ENCODE results near the gene SERF2.
"Not testable (repeated sequence)": the region's sequence is repeated elsewhere in the genome, so short reads cannot be mapped to it uniquely, and the experiment has no call there.

The SERF2 gene

DNA sequence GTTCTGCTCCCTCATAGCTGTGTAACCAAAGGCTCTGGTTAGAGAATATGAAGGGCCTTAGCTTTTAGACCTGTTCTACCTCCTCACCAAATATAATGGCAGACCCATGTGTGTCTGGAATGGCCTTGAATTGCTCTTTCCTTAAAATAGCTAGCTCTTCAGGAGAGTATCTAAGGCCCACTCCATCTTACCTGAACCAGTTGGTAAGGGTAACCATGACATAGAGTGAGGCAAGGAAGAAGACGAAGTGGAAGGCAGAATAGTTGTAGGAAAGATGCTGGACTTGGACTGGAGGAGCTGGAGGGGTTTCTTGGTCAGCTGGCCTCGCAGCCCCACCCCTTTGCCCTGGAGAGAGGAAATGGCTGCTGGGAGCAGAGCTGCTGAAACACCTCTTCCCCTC, 3.1 kb downstream of the SERF2 start:
- no peak for DNase-seq (ENCODE audit: insufficient read length)
- no peak for FAIRE-seq
- TF ChIP-seq POLR2AphosphoS5 (IDR thresholded peaks at IDR 0.05; ENCODE audit: low read depth, low read length): no peak
- no peak for TF ChIP-seq POLR2A (IDR thresholded peaks at IDR 0.05; ENCODE audit: low read depth, low read length)
- no peak for TF ChIP-seq TAF1 (IDR thresholded peaks at IDR 0.05; ENCODE audit: borderline replicate concordance, low read depth, low read length)

- no peak for TF ChIP-seq POLR2A (IDR thresholded peaks at IDR 0.05; ENCODE audit: low read depth, low read length)
- FAIRE-seq: no peak
- no peak for DNase-seq (ENCODE audit: insufficient read length)
Observed at GRCh38 chr15:43795997-43796396, 3.9 kb downstream of the SERF2 start.

DNA sequence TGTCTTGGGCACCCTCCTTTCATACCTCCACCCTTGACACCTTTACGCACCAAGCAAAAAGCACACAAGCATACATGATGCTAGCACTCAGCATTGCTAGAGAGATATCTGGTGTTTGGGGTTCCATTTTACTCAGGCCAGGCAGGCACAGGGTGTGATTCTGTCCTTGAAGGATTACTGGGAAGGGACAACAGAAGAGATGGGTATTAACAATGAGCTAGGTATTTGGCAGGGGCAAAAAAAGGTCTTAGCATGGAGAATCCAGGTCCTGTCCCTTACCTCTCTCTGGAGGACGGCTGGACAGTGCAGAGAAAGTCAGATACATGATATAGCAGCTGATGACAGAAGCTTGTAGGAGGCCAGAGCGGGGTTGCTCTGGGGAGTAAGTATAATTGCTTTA, 4.4 kb downstream of the SERF2 start:
- TF ChIP-seq POLR2AphosphoS5 (IDR thresholded peaks at IDR 0.05; ENCODE audit: low read depth, low read length): no peak
- no peak for TF ChIP-seq POLR2A (IDR thresholded peaks at IDR 0.05; ENCODE audit: low read depth, low read length)
- no peak for TF ChIP-seq TAF1 (IDR thresholded peaks at IDR 0.05; ENCODE audit: borderline replicate concordance, low read depth, low read length)
- no peak for FAIRE-seq
- no peak for DNase-seq (ENCODE audit: insufficient read length)

DNA sequence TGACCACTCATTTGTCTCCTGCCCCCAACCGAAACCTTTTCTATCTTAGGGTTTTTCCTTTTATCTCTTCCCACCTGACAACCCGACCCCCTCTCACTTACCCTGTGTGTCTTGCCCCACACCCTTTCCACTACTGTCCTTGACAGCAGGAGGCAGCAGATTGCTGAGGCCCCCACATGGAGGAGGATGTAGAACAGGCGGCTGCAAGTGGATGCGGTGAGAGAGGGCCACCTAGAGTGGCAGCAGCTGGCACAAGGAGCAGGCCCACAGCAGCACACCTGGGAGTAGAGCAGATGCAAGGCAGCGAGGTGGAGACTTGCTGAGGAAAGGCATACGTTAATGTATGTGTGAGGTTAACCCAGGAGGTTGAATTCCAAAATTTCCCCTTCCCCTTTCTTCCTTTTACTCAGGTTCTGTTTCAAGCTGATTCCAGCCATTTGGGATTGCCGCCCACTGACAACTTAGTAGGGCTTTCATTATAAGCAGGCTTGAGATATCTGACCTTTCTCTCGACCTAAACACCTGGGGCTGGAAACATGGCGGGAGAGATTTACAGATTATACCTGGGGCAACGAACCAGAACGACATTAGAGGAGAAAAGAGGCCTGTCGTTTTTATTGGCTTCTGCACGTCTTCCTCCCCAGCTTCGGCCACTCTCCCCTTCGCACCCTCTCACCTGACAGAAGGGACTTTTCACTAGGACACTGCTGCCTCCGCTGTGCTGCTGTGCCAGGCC, 7.3 kb downstream of the SERF2 start:
- TF ChIP-seq POLR2A (IDR thresholded peaks at IDR 0.05; ENCODE audit: low read depth, low read length) (no peak; the same call in 1 of the 2 replicates), POLR2AphosphoS5 (IDR thresholded peaks at IDR 0.05; ENCODE audit: low read depth, low read length) (no peak), TAF1 (IDR thresholded peaks at IDR 0.05; ENCODE audit: borderline replicate concordance, low read depth, low read length) (no peak)
- peak; percentile 21 for FAIRE-seq
- no peak for DNase-seq (ENCODE audit: insufficient read length)

DNA sequence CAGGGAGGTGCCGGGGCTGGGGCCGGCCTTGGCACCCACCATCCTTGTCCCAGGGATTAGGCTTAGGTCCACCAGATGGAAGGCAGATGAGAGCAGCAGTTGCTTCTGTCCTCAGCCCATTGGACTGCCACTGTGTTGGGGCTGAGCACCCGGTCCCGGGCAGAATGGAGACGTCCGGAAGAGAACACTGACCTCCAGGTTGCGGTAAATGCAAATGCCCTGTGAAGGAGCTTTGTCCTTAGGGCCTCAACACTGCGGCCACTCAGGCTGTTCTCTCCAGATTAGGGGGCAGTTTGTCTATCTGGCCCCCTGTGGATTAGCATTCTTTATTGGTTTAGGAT, 7.8 kb downstream of the SERF2 start, which contains the start of gene SERINC4:
SERINC4 (minus strand) TSS at position 276 of the 341 bp plus-strand sequence; CDS start at position 42, 234 bp downstream.
- no peak for TF ChIP-seq POLR2A (IDR thresholded peaks at IDR 0.05; ENCODE audit: low read depth, low read length)
- no peak for TF ChIP-seq TAF1 (IDR thresholded peaks at IDR 0.05; ENCODE audit: borderline replicate concordance, low read depth, low read length)
- no peak for TF ChIP-seq POLR2AphosphoS5 (IDR thresholded peaks at IDR 0.05; ENCODE audit: low read depth, low read length)
- FAIRE-seq (no peak), DNase-seq (ENCODE audit: insufficient read length) (no peak)

- peak; percentile 71 for TF ChIP-seq TAF1 (IDR thresholded peaks at IDR 0.05; ENCODE audit: borderline replicate concordance, low read depth, low read length)
- peak; percentile 92; the same call in 1 of the 2 replicates for TF ChIP-seq POLR2A (IDR thresholded peaks at IDR 0.05; ENCODE audit: low read depth, low read length)
- TF ChIP-seq POLR2AphosphoS5 (IDR thresholded peaks at IDR 0.05; ENCODE audit: low read depth, low read length): peak; percentile 93
- peak; percentile 86 for DNase-seq (ENCODE audit: insufficient read length)
- peak; percentile 87 for FAIRE-seq
Observed at GRCh38 chr15:43800286-43801141, 8.4 kb downstream of the SERF2 start, which contains the start of gene HYPK. TSS of gene HYPK (plus strand) at chr15:43800599. CDS start at chr15:43800623, 24 bp downstream.

GRCh38 chr15:43802676-43803075, 10.6 kb downstream of the SERF2 start:
- not testable (repeated sequence) for FAIRE-seq; DNase-seq (ENCODE audit: insufficient read length)

DNA sequence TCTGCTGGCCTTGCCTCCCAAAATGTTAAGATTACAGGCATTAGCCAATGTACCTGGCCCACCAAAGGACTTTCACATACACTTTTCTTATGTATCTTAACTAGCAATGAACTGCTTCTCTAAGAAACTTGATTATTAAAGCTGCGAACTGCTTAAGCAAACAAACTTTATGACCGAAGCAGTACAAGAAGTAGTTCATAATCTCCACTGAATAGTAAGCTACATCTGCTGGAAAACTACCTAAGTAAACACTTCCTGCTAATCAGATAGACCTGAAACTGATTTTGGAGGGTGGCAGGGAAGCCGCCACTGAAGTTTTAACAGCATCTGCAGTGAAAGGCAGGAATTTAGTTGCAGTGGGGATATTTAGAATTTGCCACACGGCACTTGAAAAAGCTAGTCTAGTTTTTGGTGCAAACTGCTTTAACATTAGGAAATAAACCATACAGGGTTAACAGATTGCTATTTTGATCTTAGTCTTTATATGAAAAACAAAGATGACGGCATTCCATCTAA, 16.4 kb downstream of the SERF2 start:
- TF ChIP-seq POLR2A (IDR thresholded peaks at IDR 0.05; ENCODE audit: low read depth, low read length) (no peak), TAF1 (IDR thresholded peaks at IDR 0.05; ENCODE audit: borderline replicate concordance, low read depth, low read length) (no peak), POLR2AphosphoS5 (IDR thresholded peaks at IDR 0.05; ENCODE audit: low read depth, low read length) (no peak)
- DNase-seq (ENCODE audit: insufficient read length) (no peak), FAIRE-seq (no peak)

DNA sequence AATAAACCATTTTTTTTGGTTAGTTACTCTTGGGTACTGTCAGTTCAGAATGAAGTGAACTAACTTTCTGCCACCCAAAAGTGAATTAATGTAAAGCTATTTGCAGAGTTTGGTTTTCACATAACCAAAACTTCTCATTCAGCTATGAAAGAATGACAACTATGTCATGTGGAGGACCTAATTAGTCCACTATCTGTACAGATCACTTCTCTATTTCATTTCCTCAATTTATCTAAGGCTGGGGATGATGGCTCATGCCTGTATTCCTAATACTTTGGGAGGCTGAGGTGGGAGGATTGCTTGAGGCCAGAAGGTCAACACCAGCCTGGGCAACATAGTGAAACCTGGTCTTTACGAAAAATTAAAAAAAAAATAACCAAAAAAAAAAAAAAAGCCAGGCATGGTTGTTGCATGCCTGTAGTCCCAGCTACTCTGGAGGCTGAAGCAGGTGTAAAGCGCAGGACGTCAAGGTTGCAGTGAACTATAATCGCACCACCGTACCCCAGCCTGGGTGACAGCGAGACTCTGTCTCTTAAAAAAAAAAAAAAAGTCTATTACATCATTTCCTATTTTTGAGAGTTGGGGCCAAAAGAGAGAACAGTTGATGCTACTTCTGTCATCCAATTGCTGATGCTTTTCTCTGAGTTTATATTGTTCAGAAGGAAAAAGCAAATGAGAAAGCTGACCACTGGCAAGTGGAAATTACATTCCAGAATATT, 17.0 kb downstream of the SERF2 start:
- DNase-seq (ENCODE audit: insufficient read length): no peak
- TF ChIP-seq TAF1 (IDR thresholded peaks at IDR 0.05; ENCODE audit: borderline replicate concordance, low read depth, low read length) (no peak), POLR2A (IDR thresholded peaks at IDR 0.05; ENCODE audit: low read depth, low read length) (no peak), POLR2AphosphoS5 (IDR thresholded peaks at IDR 0.05; ENCODE audit: low read depth, low read length) (no peak)
- FAIRE-seq: peak; percentile 88

DNA sequence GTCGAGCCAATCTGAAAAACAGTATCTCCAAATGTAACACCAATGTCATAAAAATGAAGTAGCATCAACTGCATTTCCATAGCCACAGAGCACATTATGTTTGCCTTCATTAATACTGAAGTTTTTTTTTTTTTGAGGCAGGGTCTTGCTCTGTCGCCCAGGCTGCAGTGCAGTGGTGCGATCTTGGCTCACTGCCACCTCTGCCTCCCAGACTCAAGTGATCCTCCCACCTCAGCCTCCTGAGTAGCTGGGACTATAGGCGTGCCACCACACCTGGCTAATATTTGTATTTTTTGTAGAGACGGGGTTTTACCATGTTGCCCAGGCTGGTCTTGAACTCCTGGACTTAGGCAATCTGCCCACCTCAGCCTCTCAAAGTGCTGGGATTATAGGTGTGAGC, 22.9 kb downstream of the SERF2 start:
- not testable (repeated sequence) for DNase-seq (ENCODE audit: insufficient read length); FAIRE-seq

GRCh38 chr15:43821505-43821904, 29.4 kb downstream of the SERF2 start:
- FAIRE-seq (no peak), DNase-seq (ENCODE audit: insufficient read length) (no peak)
- no peak for TF ChIP-seq POLR2AphosphoS5 (IDR thresholded peaks at IDR 0.05; ENCODE audit: low read depth, low read length)
- TF ChIP-seq TAF1 (IDR thresholded peaks at IDR 0.05; ENCODE audit: borderline replicate concordance, low read depth, low read length): no peak
- TF ChIP-seq POLR2A (IDR thresholded peaks at IDR 0.05; ENCODE audit: low read depth, low read length): no peak

Data from GM12892 (cell line).